PC-3 (cell line): ENCODE data around the gene CACNA1D. TPM values are rescaled to one million over a fixed set of nuclear protein-coding genes. Genes with fewer than 3 reads are reported as not detected.

Source experiments
- ATAC-seq: fragments of 200-7000 bp; cut with Tn5 transposase; 2 replicates; pipeline ENCODE4 v1.9.1; 2020; ENCODE audit warnings: mild to moderate bottlenecking, moderate library complexity
- BruUV-seq: library from RNA; stranded (reverse); fragments of 400-500 nt; replicated peaks from 2 replicates; lab custom pipeline; 2021; lab: Mats Ljungman, UMichigan
- CTCF ChIA-PET: fragments of 300-600 bp; sonication (Branson Sonifier 250); formaldehyde crosslinking; loops from one replicate; lab custom pipeline; 2022; ENCODE audit warnings: antibody characterized with exemption; lab: Charles Lee
- POLR2A ChIA-PET: fragments of 300-600 bp; sonication (Branson Sonifier 250); formaldehyde crosslinking; loops from one replicate; lab custom pipeline; 2022; ENCODE audit warnings: antibody characterized with exemption; ENCODE audit not compliant: unreplicated experiment; lab: Charles Lee
- DNase-seq: peaks from one replicate; pipeline ENCODE4 v3.0.0-alpha.2; 2015
- H2AFZ ChIP-seq: fragments of 300-600 bp; sonication (generic); 2 replicates; pipeline ENCODE4 v1.6.0; 2016; ENCODE audit warnings: antibody characterized with exemption, low read length
- H3F3A ChIP-seq: fragments of 300-600 bp; sonication (generic); one replicate; pipeline ENCODE4 v1.6.0; 2017; ENCODE audit warnings: antibody characterized with exemption, low read length, control low read depth, mild to moderate bottlenecking; ENCODE audit not compliant: unreplicated experiment
- H3K27ac ChIP-seq: fragments of 300-600 bp; sonication (generic); 2 replicates; pipeline ENCODE4 v1.5.1; 2016; ENCODE audit warnings: mild to moderate bottlenecking, low read length
- H3K27me3 ChIP-seq: fragments of 300-600 bp; sonication (generic); 2 replicates; pipeline ENCODE4 v1.6.1; 2016; ENCODE audit warnings: low read length, mixed read lengths
- H3K36me3 ChIP-seq: fragments of 300-600 bp; sonication (generic); 2 replicates; pipeline ENCODE4 v1.6.1; 2016; ENCODE audit warnings: low read depth, mixed run types, low read length, mixed read lengths
- H3K4me1 ChIP-seq: fragments of 300-600 bp; sonication (generic); 2 replicates; pipeline ENCODE4 v1.5.1; 2016; ENCODE audit warnings: low read length; ENCODE audit not compliant: insufficient read depth
- H3K4me2 ChIP-seq: fragments of 300-600 bp; sonication (generic); 2 replicates; pipeline ENCODE4 v1.6.0; 2016; ENCODE audit warnings: low read length
- H3K4me3 ChIP-seq: fragments of 300-600 bp; sonication (generic); 2 replicates; pipeline ENCODE4 v1.5.1; 2016; ENCODE audit warnings: mild to moderate bottlenecking, low read length, mixed read lengths
- H3K79me2 ChIP-seq: fragments of 300-600 bp; sonication (generic); 2 replicates; pipeline ENCODE4 v1.6.1; 2017; ENCODE audit warnings: low read length, mixed read lengths
- H3K9ac ChIP-seq: fragments of 300-600 bp; sonication (generic); 2 replicates; pipeline ENCODE4 v1.6.0; 2016; ENCODE audit warnings: mild to moderate bottlenecking, low read length
- H3K9me2 ChIP-seq: fragments of 300-600 bp; sonication (generic); replicated peaks from 2 replicates; pipeline ENCODE4 v1.6.1; 2016; ENCODE audit warnings: mixed run types, low read length, mixed read lengths
- H3K9me3 ChIP-seq: fragments of 300-600 bp; sonication (generic); 2 replicates; pipeline ENCODE4 v1.6.1; 2016; ENCODE audit warnings: low read length, mixed read lengths
- H4K20me1 ChIP-seq: fragments of 300-600 bp; sonication (generic); 2 replicates; pipeline ENCODE4 v1.6.1; 2016; ENCODE audit warnings: low read length, mixed read lengths
- CTCF ChIP-seq: fragments of 300-600 bp; sonication (generic); conservative IDR thresholded peaks from 2 replicates; pipeline ENCODE4 v1.5.1; 2017; ENCODE audit warnings: antibody characterized with exemption, low read depth, mild to moderate bottlenecking, low read length
- EZH2 ChIP-seq: fragments of 300-600 bp; sonication (generic); IDR thresholded peaks from one replicate; pipeline ENCODE4 v1.6.1; 2017; ENCODE audit warnings: antibody characterized with exemption, mild to moderate bottlenecking, low read length; ENCODE audit not compliant: unreplicated experiment
- EZH2phosphoT487 ChIP-seq: fragments of 300-600 bp; sonication (generic); IDR thresholded peaks from 2 replicates; pipeline ENCODE4 v1.6.1; 2018; ENCODE audit warnings: mild to moderate bottlenecking, antibody characterized with exemption, low read length, borderline replicate concordance
- intact Hi-C: fragments of 100-400 bp; cut with micrococcal nuclease; formaldehyde crosslinking; loops from 2 replicates; pipeline ENCODE4 v1.9.0; 2023
- total RNA-seq: library from RNA; depleted of rRNA; stranded (reverse); fragments of >200 nt; gene quantifications from 2 replicates; pipeline ENCODE4 v1.2.3, GENCODE V29; 2014

CACNA1D gene
- total RNA-seq, 1 experiment from 2014 or later = not detected

GRCh38 chr3:53780171-53780570 lies 285.8 kb downstream of the CACNA1D start:
- Histone ChIP-seq H4K20me1 (no peaks in the 10 kb centered on the region), H2AFZ (no peak overlapping the region), H3K36me3 (no peaks in the 10 kb centered on the region), H3K4me2 (no peak overlapping the region), H3K9ac (no peak overlapping the region), H3K27me3 (peaks cover 85% of the 10 kb centered on the region), H3K9me3 (no peaks in the 10 kb centered on the region), H3F3A (no peaks in the 10 kb centered on the region), H3K4me3 (no peak overlapping the region), H3K9me2 (no peaks in the 10 kb centered on the region), H3K27ac (no peak overlapping the region), H3K79me2 (no peaks in the 10 kb centered on the region), H3K4me1 (no peaks in the 10 kb centered on the region)
- ChIA-PET POLR2A (no interaction called here), CTCF (no interaction called here)
- BruUV-seq = no TSS peak
- intact Hi-C loops = no loop called here
- TF ChIP-seq EZH2 = no peak
- no peak for TF ChIP-seq EZH2phosphoT487
- TF ChIP-seq CTCF = no peak
- no peak for DNase-seq
- ATAC-seq = no peak

DNA sequence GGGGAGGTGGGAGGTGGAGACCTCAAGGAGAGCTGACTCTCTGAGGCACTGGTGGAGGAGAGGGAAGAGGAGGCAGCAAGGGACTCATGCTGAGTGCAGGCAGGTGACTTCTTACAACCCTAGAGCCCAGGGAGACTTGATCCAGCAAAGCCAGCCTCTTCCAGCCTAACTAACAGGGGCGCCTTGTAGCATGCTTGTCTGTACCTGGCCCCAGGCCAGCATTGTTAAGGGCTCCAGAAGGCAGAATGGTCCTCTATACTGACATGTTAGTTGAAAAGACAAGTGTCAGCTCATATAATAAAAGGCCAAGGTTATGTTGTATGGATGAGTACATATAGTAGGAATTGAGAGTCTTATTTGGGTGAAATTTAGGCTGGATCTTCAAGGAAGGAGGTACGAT lies 286.4 kb downstream of the CACNA1D start:
- Histone ChIP-seq H3K9me3 (no peaks in the 10 kb centered on the region), H2AFZ (no peak overlapping the region), H3F3A (no peaks in the 10 kb centered on the region), H3K36me3 (no peaks in the 10 kb centered on the region), H3K9me2 (no peaks in the 10 kb centered on the region), H3K79me2 (no peaks in the 10 kb centered on the region), H3K27me3 (peaks cover 89% of the 10 kb centered on the region), H4K20me1 (no peaks in the 10 kb centered on the region), H3K27ac (no peak overlapping the region), H3K4me3 (no peak overlapping the region), H3K4me1 (no peaks in the 10 kb centered on the region), H3K4me2 (no peak overlapping the region), H3K9ac (no peak overlapping the region)
- DNase-seq (no peak), ATAC-seq (no peak)
- no peak for TF ChIP-seq EZH2phosphoT487
- no peak for TF ChIP-seq CTCF
- no peak for TF ChIP-seq EZH2
- POLR2A ChIA-PET = no interaction called here
- CTCF ChIA-PET = no interaction called here
- BruUV-seq = no TSS peak
- intact Hi-C loops = no loop called here

DNA sequence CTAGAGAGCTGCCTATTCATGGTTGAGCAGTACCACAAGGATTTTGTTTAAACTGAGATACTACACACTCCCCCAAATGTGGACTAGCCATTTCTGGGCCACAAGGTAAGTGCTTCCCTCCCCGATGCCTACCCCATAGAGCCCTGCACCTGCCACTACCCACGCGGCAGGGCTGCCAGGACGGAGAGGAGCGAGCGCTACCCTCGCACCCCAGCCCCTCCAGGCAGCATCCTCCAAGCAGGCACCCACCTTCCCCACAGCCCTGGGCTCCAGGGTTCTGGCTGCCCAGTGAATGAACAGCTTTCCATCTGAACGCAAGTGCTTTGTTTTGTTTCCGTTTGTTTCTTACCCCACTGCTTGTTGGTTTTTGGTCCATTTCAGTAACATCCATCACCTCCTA lies 292.6 kb downstream of the CACNA1D start:
- Histone ChIP-seq H3K4me1 (no peaks in the 10 kb centered on the region), H3K27ac (no peak overlapping the region), H3K9ac (no peak overlapping the region), H4K20me1 (no peaks in the 10 kb centered on the region), H3K4me2 (no peak overlapping the region), H3K27me3 (peaks cover 86% of the 10 kb centered on the region), H3K79me2 (no peaks in the 10 kb centered on the region), H3F3A (no peaks in the 10 kb centered on the region), H2AFZ (no peak overlapping the region), H3K4me3 (no peak overlapping the region), H3K36me3 (no peaks in the 10 kb centered on the region), H3K9me2 (no peaks in the 10 kb centered on the region), H3K9me3 (no peaks in the 10 kb centered on the region)
- DNase-seq (no peak), ATAC-seq (no peak)
- no peak for TF ChIP-seq EZH2
- TF ChIP-seq CTCF = no peak
- TF ChIP-seq EZH2phosphoT487 = no peak
- ChIA-PET POLR2A (no interaction called here), CTCF (no interaction called here)
- no TSS peak for BruUV-seq
- intact Hi-C loops = no loop called here
